Vagina (tissue), 2 donors: Measurements from ENCODE around the gene HOXB6. TPM values are rescaled to one million over a fixed set of nuclear protein-coding genes. Genes with fewer than 3 reads are reported as not detected.

Source experiments
- DNase-seq, 2 donors: peaks; one replicate each; pipeline ENCODE4 v3.0.0-alpha.2; 2017; ENCODE audit errors: extremely low spot score in 2 of 2
- H3K27ac ChIP-seq: fragments of 200-600 bp; sonication (generic); one replicate; pipeline ENCODE4 v1.5.1; 2019
- H3K27me3 ChIP-seq: fragments of 200-600 bp; sonication (generic); one replicate; pipeline ENCODE4 v1.5.1; 2019
- H3K36me3 ChIP-seq, 2 donors: fragments of 200-600 bp; sonication (generic); one replicate each; pipeline ENCODE4 v1.5.1; 2017 to 2019
- H3K4me1 ChIP-seq: fragments of 200-600 bp; sonication (generic); one replicate; pipeline ENCODE4 v1.5.1; 2019
- H3K4me3 ChIP-seq, 2 donors: fragments of 200-600 bp; sonication (generic); 1 replicate in 1 of 2; 2 replicates in 1 of 2; pipeline ENCODE4 v1.5.1; 2016 to 2019
- H3K9me3 ChIP-seq: fragments of 200-600 bp; sonication (generic); one replicate; pipeline ENCODE4 v1.5.1; 2019
- CTCF ChIP-seq, 3 experiments: fragments of 450-650 bp in 2 of 3; fragments of 200-600 bp in 1 of 3; sonication (generic) in 1 of 3; IDR thresholded peaks; one replicate each; pipeline ENCODE4 v1.5.1; 2017 to 2019; ENCODE audit warnings: antibody characterized with exemption in 3 of 3, mild to moderate bottlenecking in 2 of 3, moderate library complexity in 2 of 3
- POLR2A ChIP-seq, 2 donors: fragments of 450-650 bp; IDR thresholded peaks; one replicate each; pipeline ENCODE4 v1.6.1; 2017; ENCODE audit warnings: antibody characterized with exemption in 2 of 2, mild to moderate bottlenecking in 2 of 2, moderate library complexity in 2 of 2
- POLR2AphosphoS5 ChIP-seq, 2 donors: sonication (generic); formaldehyde crosslinking; IDR thresholded peaks; one replicate each; pipeline ENCODE4 v1.9.0; 2017; ENCODE audit warnings: antibody characterized with exemption in 2 of 2, mild to moderate bottlenecking in 2 of 2, low read depth in 1 of 2; ENCODE audit not compliant: insufficient read depth in 1 of 2
- intact Hi-C: fragments of 100-400 bp; cut with DNase I; formaldehyde crosslinking; loops from one replicate; pipeline ENCODE4 v1.15.1; 2023
- total RNA-seq: library from RNA; depleted of rRNA; stranded (reverse); fragments of >200 nt; gene quantifications from one replicate; pipeline ENCODE4 v1.2.3, GENCODE V29; 2016

The HOXB6 gene
- total RNA-seq, 1 donor from 2014 or later: 1.2 TPM

GRCh38 chr17:48550502-48551213 is 54.1 kb downstream of the HOXB6 start:
- H3K9me3 ChIP-seq: no peaks in the 10 kb centered on the region
- TF ChIP-seq CTCF (IDR thresholded peaks at IDR 0.05): no peak
- no peak for TF ChIP-seq POLR2AphosphoS5 (IDR thresholded peaks at IDR 0.05; ENCODE audit: insufficient read depth in 1 of 2, low read depth in 1 of 2)
- no peak for TF ChIP-seq POLR2A (IDR thresholded peaks at IDR 0.05)
- DNase-seq: no peak
- H3K27ac ChIP-seq: no peak overlapping the region
- H3K4me3 ChIP-seq: no peak overlapping the region
- intact Hi-C loops: no loop called here
- peaks cover 34% of the 10 kb centered on the region for H3K4me1 ChIP-seq
- H3K27me3 ChIP-seq: no peaks in the 10 kb centered on the region
- H3K36me3 ChIP-seq: no peaks in the 10 kb centered on the region

GRCh38 chr17:48549914-48550501 is 54.8 kb downstream of the HOXB6 start:
- Histone ChIP-seq H3K4me1 (peaks cover 34% of the 10 kb centered on the region), H3K4me3 (no peak overlapping the region), H3K27ac (no peak overlapping the region), H3K9me3 (no peaks in the 10 kb centered on the region), H3K27me3 (no peaks in the 10 kb centered on the region), H3K36me3 (no peaks in the 10 kb centered on the region)
- no peak for DNase-seq
- no peak for TF ChIP-seq CTCF (IDR thresholded peaks at IDR 0.05)
- no peak for TF ChIP-seq POLR2AphosphoS5 (IDR thresholded peaks at IDR 0.05; ENCODE audit: insufficient read depth in 1 of 2, low read depth in 1 of 2)
- TF ChIP-seq POLR2A (IDR thresholded peaks at IDR 0.05): no peak
- intact Hi-C loops: no loop called here

DNA sequence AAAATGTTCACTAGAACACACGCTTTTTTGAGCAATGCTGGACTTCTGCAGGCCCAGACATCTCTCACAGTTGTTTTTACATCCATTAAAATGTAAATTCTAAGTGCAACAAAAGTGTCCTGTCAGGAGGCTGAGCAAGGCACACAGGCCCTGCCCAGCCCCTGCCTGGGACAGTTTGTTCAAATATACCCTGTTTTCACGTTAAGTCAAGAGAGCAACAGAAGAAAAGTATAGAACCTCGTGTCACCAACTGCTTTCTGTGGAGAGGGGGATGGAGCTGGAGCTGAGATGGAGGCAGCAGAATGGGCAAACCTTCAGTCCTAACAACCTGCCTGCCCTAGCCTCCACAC is 55.5 kb downstream of the HOXB6 start:
- Histone ChIP-seq H3K27ac (no peak overlapping the region), H3K9me3 (no peaks in the 10 kb centered on the region), H3K4me1 (peaks cover 32% of the 10 kb centered on the region), H3K4me3 (no peak overlapping the region), H3K36me3 (no peaks in the 10 kb centered on the region), H3K27me3 (no peaks in the 10 kb centered on the region)
- intact Hi-C loops: no loop called here
- DNase-seq: no peak
- no peak for TF ChIP-seq POLR2A (IDR thresholded peaks at IDR 0.05)
- no peak for TF ChIP-seq CTCF (IDR thresholded peaks at IDR 0.05)
- no peak for TF ChIP-seq POLR2AphosphoS5 (IDR thresholded peaks at IDR 0.05; ENCODE audit: insufficient read depth in 1 of 2, low read depth in 1 of 2)

- TF ChIP-seq POLR2AphosphoS5 (IDR thresholded peaks at IDR 0.05; ENCODE audit: insufficient read depth in 1 of 2, low read depth in 1 of 2): no peak
- TF ChIP-seq CTCF (IDR thresholded peaks at IDR 0.05): no peak
- TF ChIP-seq POLR2A (IDR thresholded peaks at IDR 0.05): no peak
- Histone ChIP-seq H3K9me3 (no peaks in the 10 kb centered on the region), H3K4me1 (peaks cover 32% of the 10 kb centered on the region), H3K27me3 (no peaks in the 10 kb centered on the region), H3K36me3 (no peaks in the 10 kb centered on the region), H3K27ac (no peak overlapping the region), H3K4me3 (no peak overlapping the region)
- intact Hi-C loops: no loop called here
- no peak for DNase-seq
Measured at GRCh38 chr17:48548523-48549280, 56.1 kb downstream of the HOXB6 start.
